Stimulated activated CD4-positive, alpha-beta T cell treated with anti-CD3 and anti-CD28 coated beads, Interleukin-15, amount 100 ng/mL, for 48 hours (primary cell): Measurements from ENCODE around the gene ARL4D.
"Not testable (repeated sequence)": the region's sequence is repeated elsewhere in the genome, so short reads cannot be mapped to it uniquely, and the experiment has no call there.

ENCODE experiments used
- DNase-seq, 2 donors: peaks; one replicate each; pipeline ENCODE4 v3.0.0-alpha.2; 2020; ENCODE audit warnings: low read depth in 2 of 2

Gene ARL4D

GRCh38 chr17:43395165-43395564, 3.6 kb upstream of the ARL4D start:
- no peak for DNase-seq

GRCh38 chr17:43396491-43397060, 2.2 kb upstream of the ARL4D start:
- no peak for DNase-seq

- no peak for DNase-seq
These were observed 1.1 kb downstream of the ARL4D start for GRCh38 chr17:43399839-43400328.

- no peak for DNase-seq
These were observed 2.3 kb downstream of the ARL4D start for GRCh38 chr17:43400943-43401717.

GRCh38 chr17:43402078-43402477, 3.3 kb downstream of the ARL4D start:
- no peak for DNase-seq

- DNase-seq, result no peak
These were observed 3.8 kb downstream of the ARL4D start for GRCh38 chr17:43402567-43402966.

GRCh38 chr17:43403846-43404245, 5.1 kb downstream of the ARL4D start:
- no peak for DNase-seq

- DNase-seq, result no peak
These were observed 7.1 kb downstream of the ARL4D start for GRCh38 chr17:43405861-43406260.

GRCh38 chr17:43406676-43407645, 8.2 kb downstream of the ARL4D start:
- DNase-seq, result no peak

GRCh38 chr17:43409131-43409530, 10.3 kb downstream of the ARL4D start:
- no peak for DNase-seq

GRCh38 chr17:43410557-43411368, 12.0 kb downstream of the ARL4D start:
- DNase-seq, result no peak

GRCh38 chr17:43411369-43411677, 12.5 kb downstream of the ARL4D start:
- no peak for DNase-seq

GRCh38 chr17:43411749-43412148, 13.0 kb downstream of the ARL4D start:
- DNase-seq, result no peak

- DNase-seq, result no peak
These were observed 13.4 kb downstream of the ARL4D start for GRCh38 chr17:43412166-43412565.

GRCh38 chr17:43416998-43417890, 18.5 kb downstream of the ARL4D start:
- no peak for DNase-seq

- DNase-seq, result no peak
These were observed 19.9 kb downstream of the ARL4D start for GRCh38 chr17:43418441-43419374.

GRCh38 chr17:43419375-43419882, 20.6 kb downstream of the ARL4D start:
- not testable (repeated sequence) for DNase-seq

- DNase-seq, result no peak
These were observed 25.1 kb downstream of the ARL4D start for GRCh38 chr17:43423777-43424455.
